HG02938 (cell line): ENCODE results near the gene FNDC11.
"Not testable (repeated sequence)": the region's sequence is repeated elsewhere in the genome, so short reads cannot be mapped to it uniquely, and the experiment has no call there.

Experiments used
- ATAC-seq: cut with Tn5 transposase; IDR thresholded peaks from one replicate; pipeline ENCODE4 v1.9.1; 2021; ENCODE audit warnings: mild to moderate bottlenecking, moderate library complexity; ENCODE audit not compliant: unreplicated experiment

Gene FNDC11

GRCh38 chr20:63552481-63553249 lies 1.3 kb upstream of the FNDC11 start:
- no peak for ATAC-seq

GRCh38 chr20:63553251-63553932 lies 567 bp upstream of the FNDC11 start:
- ATAC-seq: no peak

- ATAC-seq: no peak
These were observed 661 bp downstream of the FNDC11 start for GRCh38 chr20:63554361-63555278.

- no peak for ATAC-seq
These were observed 1.9 kb downstream of the FNDC11 start for GRCh38 chr20:63555661-63556381.

- ATAC-seq: no peak
These were observed 3.0 kb downstream of the FNDC11 start for GRCh38 chr20:63556873-63557478.

GRCh38 chr20:63557481-63557891 lies 3.5 kb downstream of the FNDC11 start:
- ATAC-seq: no peak

- no peak for ATAC-seq
These were observed 5.0 kb downstream of the FNDC11 start for GRCh38 chr20:63558804-63559484.

GRCh38 chr20:63559485-63560332 lies 5.8 kb downstream of the FNDC11 start:
- not testable (repeated sequence) for ATAC-seq

GRCh38 chr20:63560333-63560805 lies 6.4 kb downstream of the FNDC11 start:
- no peak for ATAC-seq

- no peak for ATAC-seq
These were observed 7.1 kb downstream of the FNDC11 start for GRCh38 chr20:63560856-63561609.

GRCh38 chr20:63561624-63562396 lies 7.9 kb downstream of the FNDC11 start:
- ATAC-seq: no peak

- ATAC-seq: no peak
These were observed 8.7 kb downstream of the FNDC11 start for GRCh38 chr20:63562461-63563224.

GRCh38 chr20:63563225-63563935 lies 9.4 kb downstream of the FNDC11 start:
- no peak for ATAC-seq

GRCh38 chr20:63564036-63564810 lies 10.3 kb downstream of the FNDC11 start:
- no peak for ATAC-seq
